Heart left ventricle (tissue), 16 donors: ENCODE measurements around the gene LEFTY1. TPM values are rescaled to one million over a fixed set of nuclear protein-coding genes. Genes with fewer than 3 reads are reported as not detected.

ENCODE experiments used
- ATAC-seq, 4 donors: fragments of 200-7000 bp; cut with Tn5 transposase; one replicate each; pipeline ENCODE4 v1.9.1; 2020 to 2022; ENCODE audit warnings: moderate library complexity in 4 of 4, mild to moderate bottlenecking in 3 of 4, moderate number of reproducible peaks in 1 of 4
- DNase-seq, 5 donors: peaks; one replicate each; pipeline ENCODE4 v3.0.0-alpha.2; 2020
- H3K27ac ChIP-seq, 12 donors: fragments of 200-600 bp; sonication (generic) in 4 of 12; one replicate each; pipeline versions ENCODE4 v1.5.0 to v1.8.0; 2016 to 2022; ENCODE audit warnings: mild to moderate bottlenecking in 2 of 12
- H3K27me3 ChIP-seq, 9 donors: fragments of 200-600 bp; sonication (generic) in 2 of 9; one replicate each; pipeline versions ENCODE4 v1.5.1 to v1.8.0; 2016 to 2022; ENCODE audit warnings: mild to moderate bottlenecking in 3 of 9
- H3K36me3 ChIP-seq, 9 donors: fragments of 200-600 bp; sonication (generic) in 2 of 9; one replicate each; pipeline versions ENCODE4 v1.5.0 to v1.8.0; 2018 to 2022; ENCODE audit warnings: mild to moderate bottlenecking in 2 of 9
- H3K4me1 ChIP-seq, 12 donors: fragments of 200-600 bp; sonication (generic) in 4 of 12; one replicate each; pipeline versions ENCODE4 v1.5.0 to v1.8.0; 2016 to 2022; ENCODE audit warnings: mild to moderate bottlenecking in 3 of 12
- H3K4me3 ChIP-seq, 12 donors: fragments of 200-600 bp; sonication (generic) in 4 of 12; one replicate each; pipeline versions ENCODE4 v1.5.0 to v1.8.0; 2017 to 2022; ENCODE audit warnings: mild to moderate bottlenecking in 9 of 12, moderate library complexity in 4 of 12
- H3K9me3 ChIP-seq, 12 donors: fragments of 200-600 bp; sonication (generic) in 4 of 12; one replicate each; pipeline versions ENCODE4 v1.5.0 to v1.8.0; 2016 to 2022; ENCODE audit warnings: mild to moderate bottlenecking in 1 of 12
- CTCF ChIP-seq, 12 donors: fragments of 200-600 bp; sonication (generic) in 4 of 12; IDR thresholded peaks; one replicate each; pipeline versions ENCODE4 v1.5.0 to v1.8.0; 2018 to 2022; ENCODE audit warnings: antibody characterized with exemption in 12 of 12, mild to moderate bottlenecking in 5 of 12
- POLR2A ChIP-seq, 2 donors: fragments of 450-650 bp; IDR thresholded peaks; one replicate each; pipeline ENCODE4 v1.6.1; 2017; ENCODE audit warnings: antibody characterized with exemption in 2 of 2, mild to moderate bottlenecking in 2 of 2, moderate library complexity in 2 of 2
- WGBS, 4 donors: extraction: QIAGEN DNeasy Blood & Tissue Kit in 2 of 4; methylation state at CpG; one replicate each; pipeline versions ENCODE4 v1.1.5 to v1.1.7; 2013 to 2018; 5-methylcytosine and 5-hydroxymethylcytosine counted together
- intact Hi-C, 10 donors: fragments of 100-400 bp; cut with DNase I; formaldehyde crosslinking; loops; one replicate each; pipeline versions ENCODE4 v1.11.1 to v1.14.2; 2022
- polyA plus RNA-seq, 2 donors: library from polyadenylated mRNA; stranded (reverse); fragments of 200-250 nt; gene quantifications; one replicate each; pipeline ENCODE4 v1.2.3, GENCODE V29; 2013
- total RNA-seq, 9 donors: library from RNA; depleted of rRNA in 2 of 9; stranded (reverse); fragments of >200 nt in 2 of 9; fragmentation: NEBNext Ultra II Directional in 3 of 9; extraction: Animal tissue kit (Norgen Biotek cat#: 25700) in 3 of 9; gene quantifications; one replicate each; pipeline versions ENCODE4 v1.1.0 to v1.2.4, GENCODE V29; 2016 to 2023
- donor health status: ischemic (EF 13 %, LVEDD 7.1; RV severe dilation, severe dysfunction).
- donor health status: healthy with polysubstance abuse.
- donor health status: DM: no; HTN: yes; CAD: no.
- donor health status: DM: no; HTN: no; CAD: no.
- donor health status: ischemic (EF 25% LVEDD 6.9; RV normal size, moderate dysfunction).
- donor health status: ischemic (EF 25% LVEDD 5.7; RV mildly dilated, moderate dysfunction).
- donor health status: healthy.
- donor health status: DM: yes; HTN: yes; CAD: no.
- donor health status: ischemic (EF 35%, LVEDD 5.7; RV mildly dilated, moderate dysfunction).
- donor health status: nonischemic (EF 11% LVEDD 7.7; RV severe dilation, severe dysfunction).
- donor health status: DM: yes; HTN: yes; CAD: no.
- donor health status: PGD.
- donor health status: ischemic (EF 29% LVEDD 5.4; RV normal size, mild dysfunction).
- donor health status: nonischemic (EF 23%, LVEDD 6.1; RV moderate dilation, normal function).

Gene LEFTY1
- total and polyA plus RNA-seq, 11 donors: 0.19 to 0.77 (median 0.35) TPM; not detected in 6

DNA sequence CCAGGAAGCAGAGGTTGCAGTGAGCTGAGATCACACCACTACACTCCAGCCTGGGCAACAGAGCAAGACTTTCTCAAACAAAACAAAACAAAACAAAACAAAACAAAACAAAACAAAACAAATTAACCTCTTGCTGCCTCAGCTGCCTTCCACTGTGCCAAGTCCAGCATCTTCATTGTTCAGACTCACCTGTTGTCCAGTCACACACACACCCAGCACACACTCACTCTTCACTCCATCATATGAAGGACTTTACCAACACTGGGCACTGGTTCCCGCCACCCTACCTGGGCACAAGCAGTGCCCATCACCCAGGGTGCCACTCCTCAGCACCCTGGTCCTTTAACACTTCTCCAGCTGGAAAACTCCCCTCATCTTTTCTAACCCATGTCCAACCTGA, 20.5 kb upstream of the LEFTY1 start:
- DNase-seq: no peak
- TF ChIP-seq CTCF (IDR thresholded peaks at IDR 0.05) (no peak), POLR2A (IDR thresholded peaks at IDR 0.05) (no peak)
- no peak for ATAC-seq
- Histone ChIP-seq H3K36me3 (peaks cover 0 to 9% (median 0%) of the 10 kb centered on the region in 9 donors), H3K9me3 (no peaks in the 10 kb centered on the region), H3K27me3 (no peaks in the 10 kb centered on the region), H3K4me3 (no peak overlapping the region), H3K4me1 (peaks cover 0 to 10% (median 5%) of the 10 kb centered on the region in 12 donors), H3K27ac (no peak overlapping the region)
- intact Hi-C loops: loop anchor here in 1 of 10 donors (2.0 kb wide), 1 partner anchor 65 kb away; no protein-coding TSS in a partner anchor
- WGBS, 4 donors: 95 to 100% (median 98%) methylated on average over 1 of the region's 1 CpG

DNA sequence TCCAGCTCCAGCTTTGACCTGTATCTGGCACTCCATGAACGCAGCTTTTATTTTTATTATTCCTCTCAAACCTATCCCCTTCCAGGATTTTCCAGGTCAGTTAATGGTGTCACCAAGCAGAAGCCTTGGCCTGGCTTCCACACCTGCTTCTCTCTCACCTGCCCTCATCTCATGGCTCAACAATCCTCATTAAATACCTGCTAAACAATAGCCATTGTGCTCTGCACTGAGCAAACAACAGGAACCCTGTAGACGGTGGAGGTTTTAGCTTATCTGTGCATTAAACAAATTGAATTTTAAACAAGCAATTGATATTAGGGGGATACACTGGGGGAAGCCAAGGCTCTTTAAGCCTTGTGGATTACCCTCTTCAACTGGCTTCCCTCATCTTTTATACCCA, 19.8 kb upstream of the LEFTY1 start:
- no peak for DNase-seq
- H3K9me3 ChIP-seq: no peaks in the 10 kb centered on the region
- intact Hi-C loops: loop anchor here in 1 of 10 donors (2.0 kb wide), 1 partner anchor 66 kb away; no protein-coding TSS in a partner anchor
- H3K4me1 ChIP-seq: peaks cover 0 to 10% (median 5%) of the 10 kb centered on the region in 12 donors
- no peak overlapping the region for H3K27ac ChIP-seq
- 72 to 86% (median 83%) methylated on average over 2 of the region's 2 CpGs for WGBS, 4 donors
- no peak for TF ChIP-seq CTCF (IDR thresholded peaks at IDR 0.05)
- TF ChIP-seq POLR2A (IDR thresholded peaks at IDR 0.05): no peak
- no peaks in the 10 kb centered on the region for H3K27me3 ChIP-seq
- H3K4me3 ChIP-seq: no peak overlapping the region
- peaks cover 0 to 9% (median 0%) of the 10 kb centered on the region in 9 donors for H3K36me3 ChIP-seq
- ATAC-seq: no peak

- no peak for DNase-seq
- peaks cover 0 to 10% (median 5%) of the 10 kb centered on the region in 12 donors for H3K4me1 ChIP-seq
- no peaks in the 10 kb centered on the region for H3K27me3 ChIP-seq
- no peaks in the 10 kb centered on the region for H3K9me3 ChIP-seq
- 90 to 94% (median 91%) methylated on average over 4 to 5 of the region's 5 CpGs for WGBS, 4 donors
- no peak overlapping the region for H3K4me3 ChIP-seq
- H3K36me3 ChIP-seq: peaks cover 0 to 5% (median 0%) of the 10 kb centered on the region in 9 donors
- no peak overlapping the region for H3K27ac ChIP-seq
- intact Hi-C loops: loop anchor here in 1 of 10 donors (2.0 kb wide), 1 partner anchor 67 kb away; no protein-coding TSS in a partner anchor
- no peak for ATAC-seq
- TF ChIP-seq POLR2A (IDR thresholded peaks at IDR 0.05): no peak
- no peak for TF ChIP-seq CTCF (IDR thresholded peaks at IDR 0.05)
Observed at GRCh38 chr1:225908013-225908640, 19.2 kb upstream of the LEFTY1 start.

DNA sequence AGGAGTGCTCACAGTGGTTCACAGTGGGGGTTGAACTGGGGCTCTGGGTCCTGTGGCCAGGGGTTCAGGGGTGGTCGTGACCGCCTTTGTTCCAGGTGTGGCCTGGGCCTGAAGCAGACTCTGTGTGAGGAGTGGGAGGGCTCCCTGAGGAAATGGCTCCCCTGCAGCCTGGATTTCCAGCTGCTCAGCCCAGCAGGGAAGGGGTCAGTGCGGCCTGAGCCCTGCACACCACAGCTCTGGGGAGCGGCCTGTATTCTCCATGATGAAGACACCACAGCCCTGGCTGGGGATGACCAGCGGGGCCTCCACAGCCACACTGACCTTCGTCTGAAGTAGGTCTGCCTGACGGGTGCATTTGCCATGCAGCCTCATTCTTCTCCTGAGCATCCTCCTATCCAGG, 18.4 kb upstream of the LEFTY1 start:
- WGBS, 4 donors: 91 to 99% (median 95%) methylated on average over 6 to 7 of the region's 7 CpGs
- ATAC-seq (no peak), DNase-seq (no peak)
- no peak for TF ChIP-seq POLR2A (IDR thresholded peaks at IDR 0.05)
- TF ChIP-seq CTCF (IDR thresholded peaks at IDR 0.05): no peak
- intact Hi-C loops: no loop called here
- Histone ChIP-seq H3K27me3 (no peaks in the 10 kb centered on the region), H3K9me3 (no peaks in the 10 kb centered on the region), H3K4me1 (peaks cover 0 to 10% (median 5%) of the 10 kb centered on the region in 12 donors), H3K36me3 (no peaks in the 10 kb centered on the region), H3K27ac (no peak overlapping the region), H3K4me3 (no peak overlapping the region)
